ENCODE data around the gene NIF3L1.
"Not testable (repeated sequence)": the region's sequence is repeated elsewhere in the genome, so short reads cannot be mapped to it uniquely, and the experiment has no call there.

The NIF3L1 gene

GRCh38 chr2:200871151-200871550, 18.0 kb upstream of the NIF3L1 start:
- no peak for DNase-seq (ENCODE audit: low read depth in 2 of 2)

- no peak for DNase-seq (ENCODE audit: low read depth in 2 of 2)
Observed at GRCh38 chr2:200873560-200873959, 15.6 kb upstream of the NIF3L1 start.

- DNase-seq (ENCODE audit: low read depth in 2 of 2): no peak
Observed at GRCh38 chr2:200877443-200877842, 11.7 kb upstream of the NIF3L1 start.

GRCh38 chr2:200878289-200878880, 10.8 kb upstream of the NIF3L1 start:
- no peak for DNase-seq (ENCODE audit: low read depth in 2 of 2)

GRCh38 chr2:200881715-200882249, 7.4 kb upstream of the NIF3L1 start:
- DNase-seq (ENCODE audit: low read depth in 2 of 2): not testable (repeated sequence)

- DNase-seq (ENCODE audit: low read depth in 2 of 2): no peak
Observed at GRCh38 chr2:200899482-200899881, 10.3 kb downstream of the NIF3L1 start.

- peak; percentile 23 to 40 for DNase-seq (ENCODE audit: low read depth in 2 of 2)
Observed at GRCh38 chr2:200901459-200902072, 12.4 kb downstream of the NIF3L1 start.

- peak; percentile 27 to 43 for DNase-seq (ENCODE audit: low read depth in 2 of 2)
Observed at GRCh38 chr2:200905618-200906296, 16.6 kb downstream of the NIF3L1 start.

- no peak for DNase-seq (ENCODE audit: low read depth in 2 of 2)
Observed at GRCh38 chr2:200909958-200910357, 20.8 kb downstream of the NIF3L1 start.

GRCh38 chr2:200913654-200914053, 24.5 kb downstream of the NIF3L1 start:
- no peak for DNase-seq (ENCODE audit: low read depth in 2 of 2)

- no peak for DNase-seq (ENCODE audit: low read depth in 2 of 2)
Observed at GRCh38 chr2:200922439-200922838, 33.3 kb downstream of the NIF3L1 start.

- no peak for DNase-seq (ENCODE audit: low read depth in 2 of 2)
Observed at GRCh38 chr2:200929334-200930249, 40.4 kb downstream of the NIF3L1 start.

GRCh38 chr2:200930947-200931626, 41.9 kb downstream of the NIF3L1 start:
- DNase-seq (ENCODE audit: low read depth in 2 of 2): no peak

- DNase-seq (ENCODE audit: low read depth in 2 of 2): no peak
Observed at GRCh38 chr2:200939832-200940231, 50.7 kb downstream of the NIF3L1 start.

- no peak for DNase-seq (ENCODE audit: low read depth in 2 of 2)
Observed at GRCh38 chr2:200943527-200944105, 54.4 kb downstream of the NIF3L1 start.

GRCh38 chr2:200944467-200945394, 55.6 kb downstream of the NIF3L1 start:
- peak; percentile 41 to 65 for DNase-seq (ENCODE audit: low read depth in 2 of 2)

- DNase-seq (ENCODE audit: low read depth in 2 of 2): no peak
Observed at GRCh38 chr2:200945395-200945729, 56.2 kb downstream of the NIF3L1 start.

- no peak for DNase-seq (ENCODE audit: low read depth in 2 of 2)
Observed at GRCh38 chr2:200950378-200950777, 61.2 kb downstream of the NIF3L1 start.

Data from stimulated activated CD8-positive, alpha-beta memory T cell treated with anti-CD3 and anti-CD28 coated beads, Interleukin-2, amount 100 ng/mL, for 48 hours (primary cell).